Left ventricle myocardium inferior (tissue), 1 donor: ENCODE results near the gene CCL13. TPM values are rescaled to one million over a fixed set of nuclear protein-coding genes. Genes with fewer than 3 reads are reported as not detected.
A peak's percentile ranks its signal among the peaks of the same experiment; 100 is the strongest.

ENCODE experiments used
- DNase-seq: peaks from one replicate; pipeline ENCODE4 v3.0.0-alpha.2; 2020
- H3K27ac ChIP-seq: fragments of 200-600 bp; replicated peaks from 2 replicates; pipeline ENCODE4 v1.8.0; 2021
- H3K27me3 ChIP-seq: fragments of 200-600 bp; 2 replicates; pipeline ENCODE4 v1.8.0; 2021; ENCODE audit warnings: low read depth
- H3K36me3 ChIP-seq: fragments of 200-600 bp; 2 replicates; pipeline ENCODE4 v1.8.0; 2021
- H3K4me1 ChIP-seq: fragments of 200-600 bp; 2 replicates; pipeline ENCODE4 v1.8.0; 2021
- H3K4me3 ChIP-seq: fragments of 200-600 bp; 2 replicates; pipeline ENCODE4 v1.8.0; 2021; ENCODE audit warnings: mild to moderate bottlenecking, moderate library complexity
- H3K9me3 ChIP-seq: fragments of 200-600 bp; replicated peaks from 2 replicates; pipeline ENCODE4 v1.8.0; 2021
- CTCF ChIP-seq: fragments of 200-600 bp; IDR thresholded peaks from 2 replicates; pipeline ENCODE4 v1.8.0; 2021; ENCODE audit warnings: antibody characterized with exemption, mild to moderate bottlenecking, borderline replicate concordance
- intact Hi-C: fragments of 100-400 bp; cut with micrococcal nuclease; formaldehyde crosslinking; loops from one replicate; pipeline ENCODE4 v1.11.0; 2022
- long read RNA-seq: library from polyadenylated mRNA; unstranded; transcript quantifications from one replicate; pipeline ENCODE4 v2.0.0, GENCODE V29; 2021
- total RNA-seq: library from RNA; stranded (reverse); fragmentation: NEBNext Ultra II Directional; extraction: Animal tissue kit (Norgen Biotek cat#: 25700); gene quantifications from one replicate; pipeline ENCODE4 v1.2.1, GENCODE V29; 2021
- donor health status: DM: no; HTN: yes; CAD: no; lungs with severe emphysema.

CCL13 gene
- 0.74 TPM for total RNA-seq
- long read RNA-seq, result 0 reads

- no peak for DNase-seq
- no peak for TF ChIP-seq CTCF
- intact Hi-C loops, result no loop called here
- Histone ChIP-seq H3K27ac (no peak within 1 kb of the TSS), H3K27me3 (no peaks in the 10 kb centered on the region), H3K9me3 (peaks cover 10% of the 10 kb centered on the region), H3K36me3 (no peaks in the 10 kb centered on the region), H3K4me1 (peaks cover 7% of the 10 kb centered on the region), H3K4me3 (no peak within 1 kb of the TSS)
Measured at GRCh38 chr17:34356194-34356593, at the start of gene CCL13. CCL13 (plus strand) TSS chr17:34356480; CDS start chr17:34356527, 47 bp downstream.

GRCh38 chr17:34307110-34307509 is 49.2 kb upstream of the CCL13 start:
- peak overlapping the region; percentile 68 for H3K27ac ChIP-seq
- H3K4me1 ChIP-seq, result peaks cover 40% of the 10 kb centered on the region
- H3K27me3 ChIP-seq, result no peaks in the 10 kb centered on the region
- no peaks in the 10 kb centered on the region for H3K9me3 ChIP-seq
- no peaks in the 10 kb centered on the region for H3K36me3 ChIP-seq
- DNase-seq, result peak; percentile 46
- H3K4me3 ChIP-seq, result no peak overlapping the region
- no peak for TF ChIP-seq CTCF
- intact Hi-C loops, result loop anchor here (5.0 to 10.0 kb wide), 2 partner anchors 58 to 105 kb away; partner anchors contain the start of gene CCL1

- H3K27me3 ChIP-seq, result no peaks in the 10 kb centered on the region
- H3K4me3 ChIP-seq, result no peak overlapping the region
- peaks cover 48% of the 10 kb centered on the region for H3K4me1 ChIP-seq
- H3K9me3 ChIP-seq, result no peaks in the 10 kb centered on the region
- no peaks in the 10 kb centered on the region for H3K36me3 ChIP-seq
- no peak for TF ChIP-seq CTCF
- DNase-seq, result no peak
- no peak overlapping the region for H3K27ac ChIP-seq
- intact Hi-C loops, result loop anchor here (5.0 to 10.0 kb wide), 2 partner anchors 56 to 106 kb away; partner anchors contain the start of gene CCL1
Measured at GRCh38 chr17:34308371-34308770, 47.9 kb upstream of the CCL13 start.

GRCh38 chr17:34311291-34311690 is 45.0 kb upstream of the CCL13 start:
- intact Hi-C loops, result no loop called here
- no peaks in the 10 kb centered on the region for H3K9me3 ChIP-seq
- H3K4me1 ChIP-seq, result peaks cover 62% of the 10 kb centered on the region
- H3K36me3 ChIP-seq, result no peaks in the 10 kb centered on the region
- peak overlapping the region; percentile 80 for H3K27ac ChIP-seq
- TF ChIP-seq CTCF, result no peak
- no peak overlapping the region for H3K4me3 ChIP-seq
- DNase-seq, result no peak
- no peaks in the 10 kb centered on the region for H3K27me3 ChIP-seq

- H3K4me3 ChIP-seq, result no peak overlapping the region
- intact Hi-C loops, result no loop called here
- H3K4me1 ChIP-seq, result peaks cover 55% of the 10 kb centered on the region
- no peak for DNase-seq
- peak overlapping the region; percentile 80 for H3K27ac ChIP-seq
- TF ChIP-seq CTCF, result no peak
- H3K27me3 ChIP-seq, result no peaks in the 10 kb centered on the region
- no peaks in the 10 kb centered on the region for H3K36me3 ChIP-seq
- H3K9me3 ChIP-seq, result no peaks in the 10 kb centered on the region
Measured at GRCh38 chr17:34312080-34312479, 44.2 kb upstream of the CCL13 start.
